ENCODE results near the gene ZNF532.

GRCh38 chr18:58871514-58872420 lies 7.1 kb downstream of the ZNF532 start:
- TF ChIP-seq CTCF (IDR thresholded peaks at IDR 0.05) = no peak
- no peak for TF ChIP-seq TCF7L2 (IDR thresholded peaks at IDR 0.05; ENCODE audit: low read depth, low read length)
